Mesenchymal stem cell (in vitro differentiated cells and primary cell): ENCODE results near the gene LLGL2.

Experiments
- DNase-seq: peaks from one replicate; pipeline ENCODE4 v3.0.0-alpha.2; 2013
- H2AFZ ChIP-seq: one replicate; pipeline ENCODE4 v1.6.1; 2013; ENCODE audit warnings: low read depth, mild to moderate bottlenecking, control low read depth, inconsistent platforms, low read length, moderate library complexity
- H2AK5ac ChIP-seq: 2 replicates; pipeline ENCODE4 v1.6.1; 2013; ENCODE audit warnings: low read length, moderate library complexity, mild to moderate bottlenecking, inconsistent platforms; ENCODE audit not compliant: severe bottlenecking
- H2BK120ac ChIP-seq: one replicate; pipeline ENCODE4 v1.6.1; 2013; ENCODE audit warnings: low read depth, mild to moderate bottlenecking, inconsistent platforms, low read length, moderate library complexity
- H2BK12ac ChIP-seq, 2 experiments: one replicate each; pipeline ENCODE4 v1.6.1; 2013; ENCODE audit warnings: inconsistent platforms in 2 of 2, low read length in 2 of 2, mild to moderate bottlenecking in 2 of 2, moderate library complexity in 2 of 2, control low read depth in 1 of 2
- H2BK15ac ChIP-seq: one replicate; pipeline ENCODE4 v1.6.1; 2013; ENCODE audit warnings: mild to moderate bottlenecking, low read depth, inconsistent platforms; ENCODE audit not compliant: poor library complexity, severe bottlenecking
- H2BK5ac ChIP-seq: 2 replicates; pipeline ENCODE4 v1.6.1; 2013; ENCODE audit warnings: low read depth, mild to moderate bottlenecking, low read length, control low read depth, inconsistent platforms; ENCODE audit not compliant: poor library complexity, severe bottlenecking
- H3K14ac ChIP-seq, 2 experiments: one replicate each; pipeline ENCODE4 v1.6.1; 2013; ENCODE audit warnings: inconsistent platforms in 2 of 2, low read length in 2 of 2, control low read depth in 1 of 2, mild to moderate bottlenecking in 1 of 2, moderate library complexity in 1 of 2
- H3K18ac ChIP-seq, 2 experiments: one replicate each; pipeline ENCODE4 v1.6.1; 2013; ENCODE audit warnings: inconsistent platforms in 2 of 2, low read length in 2 of 2, control low read depth in 1 of 2, low read depth in 1 of 2, mild to moderate bottlenecking in 1 of 2
- H3K23ac ChIP-seq, 2 experiments: one replicate each; pipeline ENCODE4 v1.6.1; 2013; ENCODE audit warnings: inconsistent platforms in 2 of 2, low read length in 2 of 2, mild to moderate bottlenecking in 2 of 2, moderate library complexity in 2 of 2, control low read depth in 1 of 2
- H3K27ac ChIP-seq: 2 replicates; pipeline ENCODE4 v1.5.1; 2013; ENCODE audit warnings: mild to moderate bottlenecking, moderate library complexity, low read length, control low read depth, inconsistent platforms; ENCODE audit not compliant: poor library complexity, severe bottlenecking
- H3K27me3 ChIP-seq, 2 experiments: 2 replicates each; pipeline versions ENCODE4 v1.6.1 to v1.7.0; 2013; ENCODE audit warnings: low read length in 2 of 2, mild to moderate bottlenecking in 2 of 2, moderate library complexity in 2 of 2, control low read depth in 1 of 2, inconsistent platforms in 1 of 2; ENCODE audit not compliant: control insufficient read depth in 1 of 2, insufficient read depth in 1 of 2
- H3K36me3 ChIP-seq, 2 experiments: 2 replicates each; pipeline versions ENCODE4 v1.6.1 to v1.7.0; 2013; ENCODE audit warnings: low read length in 2 of 2, control low read depth in 1 of 2, inconsistent platforms in 1 of 2, low read depth in 1 of 2, mild to moderate bottlenecking in 1 of 2; ENCODE audit not compliant: insufficient read depth in 2 of 2, control insufficient read depth in 1 of 2
- H3K4ac ChIP-seq, 2 experiments: one replicate each; pipeline ENCODE4 v1.6.1; 2013; ENCODE audit warnings: inconsistent platforms in 2 of 2, low read length in 2 of 2, mild to moderate bottlenecking in 2 of 2, moderate library complexity in 2 of 2, control low read depth in 1 of 2, low read depth in 1 of 2
- H3K4me1 ChIP-seq: 2 replicates; pipeline ENCODE4 v1.6.1; 2013; ENCODE audit warnings: low read depth, low read length, control low read depth; ENCODE audit not compliant: control insufficient read depth, insufficient read depth
- H3K4me2 ChIP-seq: 2 replicates; pipeline ENCODE4 v1.6.1; 2013; ENCODE audit warnings: low read length, mild to moderate bottlenecking, inconsistent platforms; ENCODE audit not compliant: poor library complexity, severe bottlenecking
- H3K4me3 ChIP-seq, 2 experiments: 2 replicates each; pipeline versions ENCODE4 v1.5.1 to v1.7.0; 2013; ENCODE audit warnings: low read length in 2 of 2, mild to moderate bottlenecking in 2 of 2, control low read depth in 1 of 2, low read depth in 1 of 2; ENCODE audit not compliant: insufficient read depth in 1 of 2
- H3K79me1 ChIP-seq: replicated peaks from 2 replicates; pipeline ENCODE4 v1.6.1; 2013; ENCODE audit warnings: mild to moderate bottlenecking, control low read depth, low read length, inconsistent platforms; ENCODE audit not compliant: poor library complexity, severe bottlenecking
- H3K9ac ChIP-seq: 2 replicates; pipeline ENCODE4 v1.7.0; 2013; ENCODE audit warnings: mild to moderate bottlenecking, low read length, moderate library complexity
- H3K9me3 ChIP-seq: 2 replicates; pipeline ENCODE4 v1.7.0; 2013; ENCODE audit warnings: mild to moderate bottlenecking, low read length; ENCODE audit not compliant: control insufficient read depth
- H4K8ac ChIP-seq: one replicate; pipeline ENCODE4 v1.6.1; 2013; ENCODE audit warnings: inconsistent platforms, mild to moderate bottlenecking, low read length, moderate library complexity
- H4K91ac ChIP-seq: one replicate; pipeline ENCODE4 v1.6.1; 2013; ENCODE audit warnings: mild to moderate bottlenecking, low read length, inconsistent platforms
- WGBS: methylation state at CpG from one replicate; pipeline ENCODE4 v1.1.7; 2013; ENCODE audit warnings: mixed read lengths; 5-methylcytosine and 5-hydroxymethylcytosine counted together

The LLGL2 gene

DNA sequence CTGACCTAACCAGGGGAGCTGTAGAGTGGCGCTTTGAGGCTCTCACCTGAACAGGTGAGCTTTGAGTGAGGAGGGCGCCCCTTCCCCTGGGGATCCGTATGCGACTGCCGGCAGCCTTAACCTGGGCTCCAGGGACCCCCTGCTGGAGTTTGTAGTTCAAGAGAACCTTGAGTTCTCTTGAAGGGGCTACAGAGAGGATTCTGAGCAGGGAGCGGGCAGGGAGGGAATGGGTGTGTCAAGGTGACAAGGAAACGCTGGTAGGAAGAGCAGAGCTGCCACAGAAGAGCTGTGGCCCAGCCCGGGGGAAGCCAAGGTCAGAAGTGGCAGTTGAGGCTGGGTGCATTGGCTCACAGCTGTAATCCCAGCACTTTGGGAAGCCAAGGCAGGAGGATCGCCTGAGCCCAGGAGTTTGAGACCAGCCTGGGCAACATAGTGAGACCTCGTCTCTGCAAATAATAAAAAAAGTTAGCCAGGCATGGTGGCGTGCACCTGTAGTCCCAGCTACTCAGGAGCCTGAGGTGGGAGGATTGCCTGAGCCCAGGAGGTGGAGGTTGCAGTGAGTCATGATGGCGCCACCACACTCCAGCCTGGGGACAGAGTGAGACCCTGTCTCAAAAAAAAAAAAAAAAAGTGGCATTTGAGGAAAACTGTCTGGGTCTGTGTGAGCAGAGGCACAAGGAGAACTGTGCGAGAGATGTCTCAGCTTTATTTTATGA, 1.2 kb downstream of the LLGL2 start:
- Histone ChIP-seq H3K4me2 (peak overlapping the region; percentile 84), H3K36me3 (peaks cover 0 to 28% of the 10 kb centered on the region in 2 experiments), H3K4me3 (peak overlapping the region in 1 of 2 experiments; percentile 66), H3K9me3 (no peaks in the 10 kb centered on the region), H2BK5ac (no peak overlapping the region), H3K4me1 (peaks cover 20% of the 10 kb centered on the region), H3K14ac (no peak overlapping the region), H2BK12ac (no peak overlapping the region), H3K79me1 (no peaks in the 10 kb centered on the region), H3K18ac (no peak overlapping the region), H3K4ac (no peak overlapping the region), H2BK15ac (no peak overlapping the region), H4K91ac (no peak overlapping the region), H2AFZ (no peak overlapping the region), H3K27ac (no peak overlapping the region), H2BK120ac (no peak overlapping the region), H3K27me3 (peaks cover 20 to 35% of the 10 kb centered on the region in 2 experiments), H4K8ac (no peak overlapping the region), H2AK5ac (no peak overlapping the region), H3K9ac (no peak overlapping the region), H3K23ac (no peak overlapping the region)
- 50% methylated on average over 13 of the region's 13 CpGs for WGBS
- no peak for DNase-seq

DNA sequence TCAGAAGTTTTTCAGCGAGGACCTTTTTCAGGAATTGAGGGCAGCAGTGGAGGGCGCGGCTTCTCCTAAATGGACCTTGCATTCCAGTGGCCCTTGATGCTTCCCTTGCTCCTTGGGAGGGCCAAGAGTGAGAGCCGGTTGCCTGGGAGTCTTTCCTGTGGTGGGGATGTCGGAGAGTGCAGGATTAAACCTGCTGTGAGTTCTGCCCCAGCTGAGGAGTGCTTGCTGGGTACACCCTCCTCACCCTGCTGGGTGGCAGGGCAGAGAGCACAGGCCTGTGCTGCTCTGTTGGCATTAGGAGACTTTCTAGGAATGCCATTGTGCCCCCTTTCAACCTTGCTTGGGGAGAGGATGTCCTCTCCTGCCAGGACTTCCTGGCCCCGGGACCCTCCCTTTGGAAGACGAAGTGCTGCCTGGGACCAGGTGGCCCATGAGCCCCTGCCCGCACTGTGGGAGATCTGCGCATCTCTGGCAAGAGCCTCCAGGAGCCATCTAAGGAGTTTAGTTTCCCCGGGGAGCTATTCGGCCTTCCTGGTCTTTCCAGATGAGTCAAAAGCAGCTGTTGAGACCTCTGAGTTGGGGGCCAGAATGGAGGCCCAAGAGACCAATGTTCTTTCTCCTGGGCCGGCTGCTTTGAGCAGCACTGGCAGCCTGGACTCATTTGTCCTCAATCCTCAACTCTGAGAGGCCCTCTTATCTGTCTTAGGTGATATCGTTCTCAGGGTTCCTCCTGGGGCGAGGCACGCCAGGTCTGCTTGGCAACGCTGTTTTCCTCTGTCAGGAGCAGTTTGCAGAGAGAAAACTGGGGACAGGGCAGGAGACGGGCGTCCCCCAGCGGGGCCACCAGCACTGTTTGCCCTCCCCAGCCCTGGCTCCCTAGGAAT, 5.6 kb downstream of the LLGL2 start:
- DNase-seq, result no peak
- Histone ChIP-seq H3K27ac (no peak overlapping the region), H3K23ac (no peak overlapping the region), H3K4me1 (peaks cover 10% of the 10 kb centered on the region), H3K9ac (no peak overlapping the region), H2BK15ac (no peak overlapping the region), H3K4me3 (no peak overlapping the region), H2AK5ac (no peak overlapping the region), H3K79me1 (no peaks in the 10 kb centered on the region), H2AFZ (no peak overlapping the region), H2BK120ac (no peak overlapping the region), H2BK12ac (no peak overlapping the region), H3K14ac (no peak overlapping the region), H3K9me3 (no peaks in the 10 kb centered on the region), H3K4me2 (no peak overlapping the region), H4K8ac (peak overlapping the region; percentile 24), H3K36me3 (peaks cover 0 to 6% of the 10 kb centered on the region in 2 experiments), H4K91ac (peak overlapping the region; percentile 46), H3K4ac (no peak overlapping the region), H3K27me3 (peaks cover 18 to 49% of the 10 kb centered on the region in 2 experiments), H3K18ac (peak overlapping the region in 1 of 2 experiments; percentile 17), H2BK5ac (no peak overlapping the region)
- 87% methylated on average over 19 of the region's 19 CpGs for WGBS

DNA sequence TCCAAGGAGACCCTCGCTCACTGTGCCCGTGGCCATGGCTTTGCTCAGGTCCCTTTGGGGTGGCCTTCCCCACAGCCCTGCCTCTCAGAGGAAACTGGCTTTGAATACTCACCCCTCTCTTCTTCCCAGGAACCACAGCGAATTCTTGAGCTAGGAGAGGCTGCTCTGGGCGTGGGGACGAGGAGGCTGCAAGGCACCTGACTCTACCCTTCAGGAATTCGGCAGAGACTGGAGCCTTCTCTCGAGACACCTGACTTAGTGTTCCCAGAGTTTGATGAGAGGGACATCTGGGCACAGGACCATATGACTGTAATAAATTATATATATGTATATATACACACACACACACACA, 6.2 kb downstream of the LLGL2 start:
- H3K4me2 ChIP-seq, result no peak overlapping the region
- 71% methylated on average over 5 of the region's 7 CpGs for WGBS

GRCh38 chr17:75535119-75535537, 9.6 kb downstream of the LLGL2 start:
- 92% methylated on average over 15 of the region's 15 CpGs for WGBS
- Histone ChIP-seq H3K4me1 (peaks cover 10% of the 10 kb centered on the region), H3K9ac (no peak overlapping the region), H3K79me1 (no peaks in the 10 kb centered on the region), H3K4ac (no peak overlapping the region), H3K9me3 (no peaks in the 10 kb centered on the region), H3K23ac (no peak overlapping the region), H2BK5ac (no peak overlapping the region), H2AFZ (no peak overlapping the region), H3K14ac (no peak overlapping the region), H4K8ac (no peak overlapping the region), H2BK12ac (no peak overlapping the region), H2BK15ac (no peak overlapping the region), H3K27me3 (peaks cover 6 to 50% of the 10 kb centered on the region in 2 experiments), H3K4me3 (peak overlapping the region in 1 of 2 experiments; percentile 9), H3K36me3 (peaks cover 0 to 7% of the 10 kb centered on the region in 2 experiments), H3K4me2 (no peak overlapping the region), H3K27ac (no peak overlapping the region), H2BK120ac (no peak overlapping the region), H2AK5ac (no peak overlapping the region), H4K91ac (peak overlapping the region; percentile 43), H3K18ac (no peak overlapping the region)
- DNase-seq, result no peak

More for the DNA sequence above, 6.2 kb downstream of the LLGL2 start:
- Histone ChIP-seq H4K91ac (no peak overlapping the region), H2BK12ac (no peak overlapping the region), H2AK5ac (no peak overlapping the region), H3K4me1 (peaks cover 4% of the 10 kb centered on the region), H2AFZ (no peak overlapping the region), H3K27me3 (peaks cover 12 to 47% of the 10 kb centered on the region in 2 experiments), H2BK15ac (no peak overlapping the region), H2BK5ac (no peak overlapping the region), H3K18ac (peak overlapping the region in 1 of 2 experiments; percentile 17), H3K14ac (no peak overlapping the region), H3K9me3 (no peaks in the 10 kb centered on the region), H3K79me1 (no peaks in the 10 kb centered on the region), H3K9ac (no peak overlapping the region), H3K4me3 (no peak overlapping the region), H3K27ac (no peak overlapping the region), H3K23ac (no peak overlapping the region), H2BK120ac (no peak overlapping the region), H3K36me3 (peaks cover 0 to 6% of the 10 kb centered on the region in 2 experiments), H3K4ac (no peak overlapping the region), H4K8ac (peak overlapping the region; percentile 24)
- no peak for DNase-seq
